Esophagus squamous epithelium (tissue), 4 donors: ENCODE measurements around the gene TNRC6A.
"Not testable (repeated sequence)": the region's sequence is repeated elsewhere in the genome, so short reads cannot be mapped to it uniquely, and the experiment has no call there.

Source experiments
- CTCF ChIP-seq, 6 experiments: fragments of 450-650 bp in 4 of 6; fragments of 200-600 bp in 2 of 6; sonication (generic) in 2 of 6; IDR thresholded peaks; one replicate each; pipeline ENCODE4 v1.5.1; 2016 to 2019; ENCODE audit warnings: antibody characterized with exemption in 6 of 6, mild to moderate bottlenecking in 4 of 6, moderate library complexity in 4 of 6
- POLR2A ChIP-seq, 4 donors: fragments of 450-650 bp; IDR thresholded peaks; one replicate each; pipeline ENCODE4 v1.6.1; 2017; ENCODE audit warnings: antibody characterized with exemption in 4 of 4, mild to moderate bottlenecking in 4 of 4, moderate library complexity in 3 of 4

GRCh38 chr16:24812813-24813212 lies 83.4 kb downstream of the TNRC6A start:
- not testable (repeated sequence) for TF ChIP-seq POLR2A, CTCF (IDR thresholded peaks at IDR 0.05)
